ENCODE data around the gene SIAH3. TPM values are rescaled to one million over a fixed set of nuclear protein-coding genes. Genes with fewer than 3 reads are reported as not detected.

SIAH3 gene
- total and polyA plus RNA-seq, 4 donors: 0.09 to 0.13 TPM; not detected in 2

DNA sequence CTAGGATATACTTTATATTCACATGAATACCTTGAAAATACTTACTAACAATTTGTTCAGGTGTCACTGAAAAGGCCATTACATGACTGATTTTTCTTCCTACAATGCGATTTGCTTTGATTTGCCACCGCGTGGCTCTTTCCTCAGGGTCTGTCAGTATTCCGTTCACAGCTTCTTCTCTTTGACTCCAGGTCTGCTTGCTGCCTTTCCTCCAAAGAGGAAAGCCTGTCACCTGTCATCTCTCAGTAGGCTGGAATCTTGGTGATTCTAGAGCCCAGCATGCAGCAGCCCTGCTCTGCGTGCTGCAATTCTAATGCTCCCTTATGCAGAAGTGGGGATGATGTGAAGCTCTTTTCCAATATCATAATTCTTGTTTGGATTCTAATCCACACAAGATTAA lies 33.6 kb upstream of the SIAH3 start:
- H3K27me3 ChIP-seq (ENCODE audit: control insufficient read depth in 1 of 2, insufficient read depth in 2 of 2, low read length in 1 of 2): no peaks in the 10 kb centered on the region
- ATAC-seq (ENCODE audit: low FRiP score) (no peak), DNase-seq (no peak)
- no peak overlapping the region for H3K27ac ChIP-seq (ENCODE audit: low read depth in 1 of 2, low read length in 2 of 2)
- no peaks in the 10 kb centered on the region for H3K9me3 ChIP-seq (ENCODE audit: control insufficient read depth, low read length)
- no peaks in the 10 kb centered on the region for H3K4me1 ChIP-seq (ENCODE audit: control insufficient read depth in 1 of 2, insufficient read depth in 2 of 2, low read length in 2 of 2)
- no peaks in the 10 kb centered on the region for H3K36me3 ChIP-seq (ENCODE audit: control insufficient read depth in 1 of 2, insufficient read depth in 2 of 2, low read length in 1 of 2)
- intact Hi-C loops (cut with DNase I): no loop called here
- no peak overlapping the region for H3K4me3 ChIP-seq (ENCODE audit: low read length in 2 of 2)
- WGBS, 2 donors: 69 to 90% methylated on average over 5 of the region's 5 CpGs

GRCh38 chr13:45882626-45883025 lies 31.1 kb upstream of the SIAH3 start:
- DNase-seq (no peak), ATAC-seq (ENCODE audit: low FRiP score) (no peak)
- H3K9me3 ChIP-seq (ENCODE audit: control insufficient read depth, low read length): no peaks in the 10 kb centered on the region
- no peak overlapping the region for H3K27ac ChIP-seq (ENCODE audit: low read depth in 1 of 2, low read length in 2 of 2)
- 30 to 42% methylated on average over 1 of the region's 1 CpG for WGBS, 2 donors
- H3K27me3 ChIP-seq (ENCODE audit: control insufficient read depth in 1 of 2, insufficient read depth in 2 of 2, low read length in 1 of 2): peaks cover 0 to 2% of the 10 kb centered on the region in 2 donors
- no peaks in the 10 kb centered on the region for H3K4me1 ChIP-seq (ENCODE audit: control insufficient read depth in 1 of 2, insufficient read depth in 2 of 2, low read length in 2 of 2)
- H3K4me3 ChIP-seq (ENCODE audit: low read length in 2 of 2): no peak overlapping the region
- intact Hi-C loops (cut with DNase I): no loop called here
- no peaks in the 10 kb centered on the region for H3K36me3 ChIP-seq (ENCODE audit: control insufficient read depth in 1 of 2, insufficient read depth in 2 of 2, low read length in 1 of 2)

DNA sequence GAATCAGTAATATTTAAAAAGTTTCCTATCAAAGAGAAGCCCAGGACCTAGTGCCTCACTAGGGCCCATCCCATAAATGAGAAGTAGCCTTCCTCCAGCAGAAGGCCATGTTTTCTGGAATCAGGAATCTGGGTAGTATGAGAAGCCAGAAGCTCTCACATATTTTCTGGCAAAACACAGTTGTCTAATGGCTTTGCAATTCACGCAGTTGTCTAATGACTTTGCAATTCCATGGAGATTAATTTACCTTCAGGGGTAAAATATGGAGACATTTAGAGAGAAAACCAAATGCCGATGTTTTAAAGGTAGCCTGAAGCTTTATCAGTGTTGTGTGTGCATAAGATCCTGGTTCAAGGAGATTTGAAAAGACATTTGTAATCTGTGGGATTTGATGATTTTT lies 29.8 kb upstream of the SIAH3 start:
- WGBS, 2 donors: 46 to 57% methylated on average over 2 of the region's 2 CpGs
- Histone ChIP-seq H3K27ac (ENCODE audit: low read depth in 1 of 2, low read length in 2 of 2) (no peak overlapping the region), H3K4me1 (ENCODE audit: control insufficient read depth in 1 of 2, insufficient read depth in 2 of 2, low read length in 2 of 2) (no peaks in the 10 kb centered on the region), H3K27me3 (ENCODE audit: control insufficient read depth in 1 of 2, insufficient read depth in 2 of 2, low read length in 1 of 2) (peaks cover 0 to 2% of the 10 kb centered on the region in 2 donors), H3K4me3 (ENCODE audit: low read length in 2 of 2) (no peak overlapping the region), H3K36me3 (ENCODE audit: control insufficient read depth in 1 of 2, insufficient read depth in 2 of 2, low read length in 1 of 2) (no peaks in the 10 kb centered on the region), H3K9me3 (ENCODE audit: control insufficient read depth, low read length) (peaks cover 1% of the 10 kb centered on the region)
- DNase-seq (no peak), ATAC-seq (ENCODE audit: low FRiP score) (no peak)
- intact Hi-C loops (cut with DNase I): no loop called here

DNA sequence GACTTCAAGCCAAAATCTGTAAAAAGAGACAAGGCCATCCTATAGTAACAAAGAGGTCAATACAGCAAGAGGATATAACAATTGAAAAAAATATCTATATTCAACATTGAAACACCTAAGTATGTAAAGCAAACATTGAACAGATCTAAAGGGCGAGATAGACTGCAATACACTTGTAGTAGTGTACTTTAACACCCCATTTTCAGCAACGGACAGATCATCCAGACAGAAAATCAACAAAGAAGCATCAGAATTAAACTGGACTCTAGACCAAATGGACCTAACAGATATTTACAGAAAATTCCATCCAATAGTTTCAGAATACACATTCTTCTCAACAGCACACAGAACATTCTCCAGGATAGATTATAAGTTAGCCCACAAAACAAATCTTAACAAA lies 28.7 kb upstream of the SIAH3 start:
- H3K4me1 ChIP-seq (ENCODE audit: control insufficient read depth in 1 of 2, insufficient read depth in 2 of 2, low read length in 2 of 2): no peaks in the 10 kb centered on the region
- intact Hi-C loops (cut with DNase I): no loop called here
- ATAC-seq (ENCODE audit: low FRiP score): no peak
- peaks cover 0 to 2% of the 10 kb centered on the region in 2 donors for H3K27me3 ChIP-seq (ENCODE audit: control insufficient read depth in 1 of 2, insufficient read depth in 2 of 2, low read length in 1 of 2)
- no peak overlapping the region for H3K4me3 ChIP-seq (ENCODE audit: low read length in 2 of 2)
- DNase-seq: no peak
- H3K36me3 ChIP-seq (ENCODE audit: control insufficient read depth in 1 of 2, insufficient read depth in 2 of 2, low read length in 1 of 2): no peaks in the 10 kb centered on the region
- no peak overlapping the region for H3K27ac ChIP-seq (ENCODE audit: low read depth in 1 of 2, low read length in 2 of 2)
- H3K9me3 ChIP-seq (ENCODE audit: control insufficient read depth, low read length): peaks cover 1% of the 10 kb centered on the region
- WGBS, 2 donors: 77 to 80% methylated on average over 2 of the region's 2 CpGs

DNA sequence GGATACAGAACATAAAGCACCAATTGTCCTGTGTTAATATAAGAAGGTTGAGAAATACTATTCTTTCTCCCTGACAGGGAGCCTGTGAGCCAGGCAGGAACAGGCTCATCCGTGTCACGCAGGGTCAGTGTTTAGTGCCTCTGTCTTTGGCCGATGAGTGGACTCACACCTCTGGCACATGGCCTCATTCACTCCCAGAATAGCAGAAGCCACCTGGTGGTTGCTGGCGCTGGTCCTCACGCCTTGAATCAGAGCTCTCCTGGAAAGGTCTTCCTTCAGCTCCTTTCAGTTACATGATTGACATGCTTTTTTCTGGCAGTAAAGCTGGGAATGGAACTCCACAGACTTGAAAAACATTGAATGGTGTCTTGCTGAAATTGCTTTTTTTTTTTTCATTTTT lies 28.1 kb upstream of the SIAH3 start:
- intact Hi-C loops (cut with DNase I): no loop called here
- ATAC-seq (ENCODE audit: low FRiP score) (no peak), DNase-seq (no peak)
- Histone ChIP-seq H3K4me3 (ENCODE audit: low read length in 2 of 2) (no peak overlapping the region), H3K27me3 (ENCODE audit: control insufficient read depth in 1 of 2, insufficient read depth in 2 of 2, low read length in 1 of 2) (peaks cover 0 to 2% of the 10 kb centered on the region in 2 donors), H3K9me3 (ENCODE audit: control insufficient read depth, low read length) (peaks cover 1% of the 10 kb centered on the region), H3K36me3 (ENCODE audit: control insufficient read depth in 1 of 2, insufficient read depth in 2 of 2, low read length in 1 of 2) (no peaks in the 10 kb centered on the region), H3K4me1 (ENCODE audit: control insufficient read depth in 1 of 2, insufficient read depth in 2 of 2, low read length in 2 of 2) (no peaks in the 10 kb centered on the region), H3K27ac (ENCODE audit: low read depth in 1 of 2, low read length in 2 of 2) (no peak overlapping the region)
- WGBS, 2 donors: 23 to 31% methylated on average over 5 of the region's 5 CpGs

DNA sequence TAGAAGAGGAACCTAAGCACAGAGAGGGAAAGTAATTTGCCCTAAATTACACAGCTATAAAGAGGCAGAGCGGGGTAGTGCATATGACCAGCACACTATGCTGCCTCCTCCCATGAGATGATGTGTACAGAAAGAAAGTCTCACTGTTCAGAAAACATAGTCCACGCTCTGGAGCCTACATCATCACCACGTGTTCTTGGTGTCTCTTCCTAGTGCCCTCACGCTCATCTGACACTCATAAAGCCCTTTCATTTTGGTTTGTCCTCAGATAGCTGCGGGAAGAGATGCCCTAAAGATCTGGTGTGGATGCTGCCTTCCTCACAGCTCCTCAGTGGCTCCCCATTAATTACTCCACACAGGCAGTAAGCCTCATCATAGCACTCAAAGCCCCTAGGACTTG lies 27.4 kb upstream of the SIAH3 start:
- DNase-seq (no peak), ATAC-seq (ENCODE audit: low FRiP score) (no peak)
- H3K27ac ChIP-seq (ENCODE audit: low read depth in 1 of 2, low read length in 2 of 2): no peak overlapping the region
- H3K9me3 ChIP-seq (ENCODE audit: control insufficient read depth, low read length): peaks cover 1% of the 10 kb centered on the region
- WGBS, 2 donors: 89 to 91% methylated on average over 5 of the region's 5 CpGs
- intact Hi-C loops (cut with DNase I): no loop called here
- no peak overlapping the region for H3K4me3 ChIP-seq (ENCODE audit: low read length in 2 of 2)
- no peaks in the 10 kb centered on the region for H3K4me1 ChIP-seq (ENCODE audit: control insufficient read depth in 1 of 2, insufficient read depth in 2 of 2, low read length in 2 of 2)
- no peaks in the 10 kb centered on the region for H3K36me3 ChIP-seq (ENCODE audit: control insufficient read depth in 1 of 2, insufficient read depth in 2 of 2, low read length in 1 of 2)
- H3K27me3 ChIP-seq (ENCODE audit: control insufficient read depth in 1 of 2, insufficient read depth in 2 of 2, low read length in 1 of 2): peaks cover 0 to 2% of the 10 kb centered on the region in 2 donors

DNA sequence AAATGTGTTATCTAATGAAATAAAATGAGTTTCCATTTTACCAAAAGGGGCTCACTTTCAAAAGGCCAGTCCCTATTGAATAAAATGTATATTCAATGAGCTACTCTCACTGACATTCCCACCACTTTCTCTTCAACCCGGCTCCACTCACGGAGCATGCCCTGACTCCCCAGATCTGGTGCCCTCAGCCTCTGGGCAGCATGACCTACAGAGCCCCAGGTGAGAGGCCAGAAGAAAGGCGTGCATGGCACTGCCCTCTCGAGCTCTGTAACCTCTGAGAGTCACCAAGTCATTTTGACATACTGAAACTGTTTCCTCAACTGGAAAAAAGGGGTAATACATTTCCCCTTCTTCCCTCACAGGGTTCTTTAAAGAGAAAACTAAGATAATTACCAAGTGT lies 25.2 kb upstream of the SIAH3 start:
- H3K27ac ChIP-seq (ENCODE audit: low read depth in 1 of 2, low read length in 2 of 2): no peak overlapping the region
- no peaks in the 10 kb centered on the region for H3K4me1 ChIP-seq (ENCODE audit: control insufficient read depth in 1 of 2, insufficient read depth in 2 of 2, low read length in 2 of 2)
- no peaks in the 10 kb centered on the region for H3K36me3 ChIP-seq (ENCODE audit: control insufficient read depth in 1 of 2, insufficient read depth in 2 of 2, low read length in 1 of 2)
- intact Hi-C loops (cut with DNase I): no loop called here
- WGBS, 2 donors: 80 to 81% methylated on average over 4 of the region's 4 CpGs
- ATAC-seq (ENCODE audit: low FRiP score) (no peak), DNase-seq (no peak)
- no peak overlapping the region for H3K4me3 ChIP-seq (ENCODE audit: low read length in 2 of 2)
- H3K27me3 ChIP-seq (ENCODE audit: control insufficient read depth in 1 of 2, insufficient read depth in 2 of 2, low read length in 1 of 2): peaks cover 0 to 2% of the 10 kb centered on the region in 2 donors
- H3K9me3 ChIP-seq (ENCODE audit: control insufficient read depth, low read length): peaks cover 1% of the 10 kb centered on the region

- H3K4me1 ChIP-seq (ENCODE audit: control insufficient read depth in 1 of 2, insufficient read depth in 2 of 2, low read length in 2 of 2): no peaks in the 10 kb centered on the region
- no peak overlapping the region for H3K27ac ChIP-seq (ENCODE audit: low read depth in 1 of 2, low read length in 2 of 2)
- 87 to 91% methylated on average over 9 of the region's 9 CpGs for WGBS, 2 donors
- DNase-seq (no peak), ATAC-seq (ENCODE audit: low FRiP score) (no peak)
- peaks cover 0 to 2% of the 10 kb centered on the region in 2 donors for H3K27me3 ChIP-seq (ENCODE audit: control insufficient read depth in 1 of 2, insufficient read depth in 2 of 2, low read length in 1 of 2)
- no peaks in the 10 kb centered on the region for H3K36me3 ChIP-seq (ENCODE audit: control insufficient read depth in 1 of 2, insufficient read depth in 2 of 2, low read length in 1 of 2)
- H3K4me3 ChIP-seq (ENCODE audit: low read length in 2 of 2): no peak overlapping the region
- intact Hi-C loops (cut with DNase I): no loop called here
- peaks cover 1% of the 10 kb centered on the region for H3K9me3 ChIP-seq (ENCODE audit: control insufficient read depth, low read length)
Measured at GRCh38 chr13:45875951-45876350, 24.4 kb upstream of the SIAH3 start.

DNA sequence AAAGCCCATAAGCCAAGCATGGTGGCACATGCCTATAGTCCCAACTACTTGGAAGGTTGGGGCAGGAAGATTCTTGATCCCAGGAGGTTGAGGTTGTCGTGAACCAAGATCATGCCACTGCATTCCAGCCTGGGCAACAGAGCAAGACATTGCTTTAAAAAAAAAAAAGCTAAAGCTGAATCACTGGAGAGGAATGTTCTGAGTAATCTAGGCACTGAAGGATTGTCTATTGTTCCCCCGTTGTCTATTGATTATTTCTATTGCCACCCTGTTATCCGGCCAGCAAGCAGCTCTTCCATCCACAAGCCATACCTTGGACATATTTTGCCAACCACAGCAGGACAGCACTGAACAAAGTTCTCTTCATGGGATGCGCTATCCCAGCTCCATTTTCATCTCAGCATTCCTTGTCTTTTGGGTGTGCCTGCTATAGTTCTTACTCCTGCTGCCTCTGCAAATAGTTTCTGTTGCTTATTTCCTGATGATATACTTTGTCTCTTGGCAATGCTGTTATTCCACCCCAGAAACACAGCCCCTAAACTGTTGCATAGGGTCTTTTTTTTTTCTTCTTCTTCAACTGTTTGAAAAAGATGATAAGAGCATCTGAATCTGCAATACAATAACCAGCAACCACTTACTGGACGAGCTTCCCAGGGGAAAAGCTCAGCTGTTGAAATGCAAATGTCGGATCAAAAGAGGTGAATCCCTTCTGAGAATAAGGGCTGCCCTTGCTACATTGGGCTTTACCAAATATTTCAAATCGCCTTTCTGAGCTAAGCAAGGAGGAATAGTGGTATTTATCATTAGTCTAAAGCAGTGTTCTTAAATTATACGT lies 22.2 kb upstream of the SIAH3 start:
- no peak for DNase-seq
- Histone ChIP-seq H3K4me1 (ENCODE audit: control insufficient read depth in 1 of 2, insufficient read depth in 2 of 2, low read length in 2 of 2) (no peaks in the 10 kb centered on the region), H3K9me3 (ENCODE audit: control insufficient read depth, low read length) (peaks cover 1% of the 10 kb centered on the region), H3K27ac (ENCODE audit: low read depth in 1 of 2, low read length in 2 of 2) (no peak overlapping the region), H3K27me3 (ENCODE audit: control insufficient read depth in 1 of 2, insufficient read depth in 2 of 2, low read length in 1 of 2) (no peaks in the 10 kb centered on the region), H3K4me3 (ENCODE audit: low read length in 2 of 2) (no peak overlapping the region), H3K36me3 (ENCODE audit: control insufficient read depth in 1 of 2, insufficient read depth in 2 of 2, low read length in 1 of 2) (no peaks in the 10 kb centered on the region)
- ATAC-seq (ENCODE audit: low FRiP score): no peak
- intact Hi-C loops (cut with DNase I): no loop called here
- 58 to 59% methylated on average over 8 of the region's 8 CpGs for WGBS, 2 donors

Data from aorta (tissue), 5 donors.